B cell (primary cell): ENCODE data around the gene NDOR1. TPM values are rescaled to one million over a fixed set of nuclear protein-coding genes. Genes with fewer than 3 reads are reported as not detected.

Experiments
- ATAC-seq: fragments of 200-7000 bp; cut with Tn5 transposase; one replicate; pipeline ENCODE4 v1.10.0; 2021; ENCODE audit warnings: low read depth, mild to moderate bottlenecking, moderate number of reproducible peaks, moderate library complexity
- CTCF ChIA-PET: fragments of 350-600 bp; sonication (Branson Sonifier 250); formaldehyde crosslinking; loops from one replicate; lab custom pipeline; 2021; ENCODE audit warnings: antibody characterized with exemption, inconsistent platforms; lab: Charles Lee
- POLR2A ChIA-PET: fragments of 350-600 bp; sonication (Branson Sonifier 250); formaldehyde crosslinking; loops from one replicate; lab custom pipeline; 2021; ENCODE audit warnings: antibody characterized with exemption; lab: Charles Lee
- DNase-seq: peaks from one replicate; pipeline ENCODE4 v3.0.0; 2013
- H2AFZ ChIP-seq: 2 replicates; pipeline ENCODE4 v1.6.1; 2012; ENCODE audit warnings: mild to moderate bottlenecking, low read depth, low read length; ENCODE audit not compliant: insufficient read depth, poor library complexity, severe bottlenecking
- H3K27ac ChIP-seq, 2 donors: 1 replicate in 1 of 2; 2 replicates in 1 of 2; pipeline ENCODE4 v1.5.1; 2012 to 2013; ENCODE audit warnings: low read length in 2 of 2, mild to moderate bottlenecking in 2 of 2, moderate library complexity in 1 of 2
- H3K27me3 ChIP-seq, 4 experiments: fragments of 200-600 bp in 1 of 4; sonication (generic) in 1 of 4; replicated peaks in 1 of 4; 1 replicate in 2 of 4; 2 replicates in 2 of 4; pipeline versions ENCODE4 v1.6.1 to v1.7.0; 2013 to 2016; ENCODE audit warnings: low read length in 3 of 4, mild to moderate bottlenecking in 2 of 4, mixed read lengths in 1 of 4, moderate library complexity in 1 of 4; ENCODE audit not compliant: insufficient read depth in 4 of 4, control insufficient read depth in 3 of 4; ENCODE audit errors: control extremely low read depth in 1 of 4
- H3K36me3 ChIP-seq, 2 experiments: replicated peaks in 1 of 2; 1 replicate in 1 of 2; 2 replicates in 1 of 2; pipeline versions ENCODE4 v1.6.1 to v1.7.1; 2013; ENCODE audit warnings: low read length in 1 of 2; ENCODE audit not compliant: insufficient read depth in 2 of 2, control insufficient read depth in 1 of 2; ENCODE audit errors: control extremely low read depth in 1 of 2, extremely low read depth in 1 of 2
- H3K4me1 ChIP-seq, 2 donors: fragments of 200-600 bp in 1 of 2; sonication (generic) in 1 of 2; 1 replicate in 1 of 2; 2 replicates in 1 of 2; pipeline versions ENCODE4 v1.5.1 to v1.6.1; 2013 to 2017; ENCODE audit warnings: low read length in 2 of 2; ENCODE audit not compliant: control insufficient read depth in 2 of 2, insufficient read depth in 2 of 2
- H3K4me2 ChIP-seq: replicated peaks from 2 replicates; pipeline ENCODE3; 2012; ENCODE audit warnings: mild to moderate bottlenecking, low read depth, low read length; ENCODE audit not compliant: poor library complexity, severe bottlenecking
- H3K4me3 ChIP-seq, 5 experiments: fragments of 200-600 bp in 1 of 5; sonication (generic) in 1 of 5; 1 replicate in 3 of 5; 2 replicates in 2 of 5; pipeline versions ENCODE4 v1.5.1 to v1.7.0; 2011 to 2016; ENCODE audit warnings: low read length in 4 of 5, mild to moderate bottlenecking in 4 of 5, low read depth in 2 of 5, control low read depth in 1 of 5, moderate library complexity in 1 of 5; ENCODE audit not compliant: insufficient read depth in 1 of 5; ENCODE audit errors: control extremely low read depth in 1 of 5, extremely low read depth in 1 of 5
- H3K79me2 ChIP-seq: fragments of 200-600 bp; sonication (generic); one replicate; pipeline ENCODE4 v1.6.0; 2016; ENCODE audit warnings: low read length; ENCODE audit not compliant: control insufficient read depth, insufficient read depth
- H3K9ac ChIP-seq: fragments of 200-600 bp; sonication (generic); 2 replicates; pipeline ENCODE4 v1.6.1; 2017; ENCODE audit warnings: mild to moderate bottlenecking, low read length, moderate library complexity
- H3K9me3 ChIP-seq, 3 donors: one replicate each; pipeline versions ENCODE4 v1.6.1 to v1.7.1; 2013; ENCODE audit warnings: low read length in 2 of 3; ENCODE audit not compliant: control insufficient read depth in 2 of 3, insufficient read depth in 1 of 3; ENCODE audit errors: control extremely low read depth in 1 of 3
- H4K20me1 ChIP-seq: 2 replicates; pipeline ENCODE4 v1.6.0; 2012; ENCODE audit warnings: mild to moderate bottlenecking, low read length; ENCODE audit not compliant: insufficient read depth, control insufficient read depth, poor library complexity, severe bottlenecking
- H3K27ac Mint-ChIP-seq: one replicate; pipeline ENCODE4 v1.8.0; 2021; ENCODE audit warnings: mixed read lengths
- H3K27me3 Mint-ChIP-seq: one replicate; pipeline ENCODE4 v1.8.0; 2021; ENCODE audit warnings: mixed read lengths
- H3K4me1 Mint-ChIP-seq: one replicate; pipeline ENCODE4 v1.8.0; 2021; ENCODE audit warnings: mixed read lengths
- H3K4me3 Mint-ChIP-seq: one replicate; pipeline ENCODE4 v1.8.0; 2021; ENCODE audit warnings: mixed read lengths
- H3K9me3 Mint-ChIP-seq: one replicate; pipeline ENCODE4 v1.8.0; 2022; ENCODE audit warnings: mixed read lengths; ENCODE audit not compliant: insufficient read depth
- EZH2 ChIP-seq: IDR thresholded peaks from 2 replicates; pipeline ENCODE4 v1.6.1; 2012; ENCODE audit warnings: borderline replicate concordance, low read depth, mild to moderate bottlenecking, moderate library complexity, low read length; ENCODE audit not compliant: insufficient read depth, poor library complexity, severe bottlenecking
- WGBS: methylation state at CpG from one replicate; pipeline ENCODE4 v1.1.5; 2013; ENCODE audit warnings: missing lambda C conversion rate; ENCODE audit not compliant: insufficient coverage; 5-methylcytosine and 5-hydroxymethylcytosine counted together
- intact Hi-C: fragments of 100-400 bp; cut with micrococcal nuclease; formaldehyde crosslinking; loops from one replicate; pipeline ENCODE4 v1.10.0; 2022
- polyA plus RNA-seq: library from polyadenylated mRNA; depleted of rRNA; stranded (reverse); fragments of >200 nt; gene quantifications from 2 replicates; pipeline ENCODE4 v1.2.3, GENCODE V29; 2012
- total RNA-seq, 2 donors: library from RNA; stranded (reverse); fragments of 120-200 nt in 1 of 2; gene quantifications; 1 replicate in 1 of 2; 2 replicates in 1 of 2; pipeline versions ENCODE4 v1.2.3 to v1.2.4, GENCODE V29; 2013 to 2022
- TF ChIP-seq, protein P1 (sequence below): fragments of 200-600 bp; IDR thresholded peaks from one replicate; pipeline ENCODE4 v1.8.0; 2022; ENCODE audit warnings: antibody characterized with exemption, mild to moderate bottlenecking

Gene NDOR1
- total and polyA plus RNA-seq, 2 donors (not counting 1 experiment from before 2014, with no cell fraction given): 36.4 to 40.9 TPM

DNA sequence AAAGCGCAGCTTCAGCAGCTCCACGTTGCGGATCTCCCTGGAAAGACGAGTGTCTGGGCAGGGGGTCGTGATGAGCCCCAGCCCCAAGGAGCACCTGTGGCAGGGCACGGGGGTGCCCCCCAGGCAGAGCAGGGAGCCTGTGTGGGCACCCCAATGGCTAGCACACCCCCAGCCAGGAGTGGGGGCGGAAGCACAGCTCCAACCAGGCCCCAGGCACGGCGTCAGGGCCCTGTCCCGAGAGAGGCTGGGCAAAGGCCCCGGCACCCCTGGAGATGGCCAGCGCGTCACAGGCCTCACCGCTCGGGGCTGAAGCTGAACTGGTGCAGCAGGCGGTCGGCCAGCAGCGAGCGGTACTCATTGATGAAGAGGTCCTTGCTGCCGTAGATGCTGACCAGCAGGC, 25.0 kb upstream of the NDOR1 start:
- Histone ChIP-seq H3K9me3 (no peaks in the 10 kb centered on the region), H4K20me1 (peaks cover 45% of the 10 kb centered on the region), H3K4me3 (no peak overlapping the region), H3K9ac (no peak overlapping the region), H3K4me1 (no peaks in the 10 kb centered on the region), H2AFZ (no peak overlapping the region), H3K79me2 (peaks cover 13% of the 10 kb centered on the region), H3K27ac (no peak overlapping the region), H3K27me3 (no peaks in the 10 kb centered on the region), H3K4me2 (no peak overlapping the region), H3K36me3 (peaks cover 0 to 63% of the 10 kb centered on the region in 2 experiments)
- no peak for TF ChIP-seq EZH2
- TF ChIP-seq, protein P1, sequence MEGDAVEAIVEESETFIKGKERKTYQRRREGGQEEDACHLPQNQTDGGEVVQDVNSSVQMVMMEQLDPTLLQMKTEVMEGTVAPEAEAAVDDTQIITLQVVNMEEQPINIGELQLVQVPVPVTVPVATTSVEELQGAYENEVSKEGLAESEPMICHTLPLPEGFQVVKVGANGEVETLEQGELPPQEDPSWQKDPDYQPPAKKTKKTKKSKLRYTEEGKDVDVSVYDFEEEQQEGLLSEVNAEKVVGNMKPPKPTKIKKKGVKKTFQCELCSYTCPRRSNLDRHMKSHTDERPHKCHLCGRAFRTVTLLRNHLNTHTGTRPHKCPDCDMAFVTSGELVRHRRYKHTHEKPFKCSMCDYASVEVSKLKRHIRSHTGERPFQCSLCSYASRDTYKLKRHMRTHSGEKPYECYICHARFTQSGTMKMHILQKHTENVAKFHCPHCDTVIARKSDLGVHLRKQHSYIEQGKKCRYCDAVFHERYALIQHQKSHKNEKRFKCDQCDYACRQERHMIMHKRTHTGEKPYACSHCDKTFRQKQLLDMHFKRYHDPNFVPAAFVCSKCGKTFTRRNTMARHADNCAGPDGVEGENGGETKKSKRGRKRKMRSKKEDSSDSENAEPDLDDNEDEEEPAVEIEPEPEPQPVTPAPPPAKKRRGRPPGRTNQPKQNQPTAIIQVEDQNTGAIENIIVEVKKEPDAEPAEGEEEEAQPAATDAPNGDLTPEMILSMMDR: no peak
- Mint-ChIP-seq H3K27ac (no peak overlapping the region), H3K4me3 (no peak overlapping the region), H3K27me3 (no peaks in the 10 kb centered on the region), H3K9me3 (no peaks in the 10 kb centered on the region), H3K4me1 (no peaks in the 10 kb centered on the region)
- WGBS: 94% methylated on average over 20 of the region's 20 CpGs
- DNase-seq: no peak
- intact Hi-C loops: no loop called here
- ChIA-PET POLR2A (no interaction called here), CTCF (interaction anchor here (1.2 kb wide), 1 partner anchor 121 kb away, joined by 3 read pairs; the partner anchor contains the start of gene NRARP)
- no peak for ATAC-seq

DNA sequence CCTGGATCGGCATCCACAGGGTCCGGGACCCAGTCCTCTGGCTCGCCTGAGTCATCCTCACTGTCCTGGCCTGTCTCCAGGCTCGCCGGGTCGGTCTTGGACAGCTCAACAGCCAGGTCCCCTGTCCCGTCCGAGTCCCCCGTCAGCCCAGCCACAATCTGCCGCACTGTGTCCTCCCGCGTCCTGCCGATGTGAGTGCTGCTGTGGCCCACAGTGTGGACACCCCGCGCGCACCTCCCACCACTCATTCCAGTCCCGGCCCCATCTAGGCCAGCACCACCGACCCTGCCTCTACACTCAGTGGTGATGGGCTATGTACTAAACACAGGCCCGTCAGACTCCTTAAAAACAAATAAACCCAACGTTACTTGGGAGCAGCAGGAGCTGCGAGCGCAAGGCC, 23.8 kb upstream of the NDOR1 start:
- intact Hi-C loops: no loop called here
- H3K27me3 Mint-ChIP-seq: no peaks in the 10 kb centered on the region
- H3K4me1 ChIP-seq: peaks cover 4 to 8% of the 10 kb centered on the region in 2 donors
- H3K27ac Mint-ChIP-seq: no peak overlapping the region
- peaks cover 0 to 74% of the 10 kb centered on the region in 2 experiments for H3K36me3 ChIP-seq
- WGBS: 97% methylated on average over 21 of the region's 22 CpGs
- ChIA-PET POLR2A (no interaction called here), CTCF (interaction anchor here (1.2 kb wide), 1 partner anchor 120 kb away, joined by 3 read pairs; the partner anchor contains the start of gene NRARP)
- no peak overlapping the region for H3K4me3 Mint-ChIP-seq
- H3K27ac ChIP-seq: no peak overlapping the region
- no peaks in the 10 kb centered on the region for H3K9me3 Mint-ChIP-seq
- no peak overlapping the region for H3K9ac ChIP-seq
- H3K79me2 ChIP-seq: peaks cover 25% of the 10 kb centered on the region
- peaks cover 6% of the 10 kb centered on the region for H3K4me1 Mint-ChIP-seq
- H2AFZ ChIP-seq: no peak overlapping the region
- ATAC-seq (no peak), DNase-seq (no peak)
- H4K20me1 ChIP-seq: peaks cover 56% of the 10 kb centered on the region
- H3K9me3 ChIP-seq: no peaks in the 10 kb centered on the region
- H3K4me3 ChIP-seq: no peak overlapping the region
- no peak overlapping the region for H3K4me2 ChIP-seq
- TF ChIP-seq EZH2: no peak
- TF ChIP-seq, protein P1: no peak
- H3K27me3 ChIP-seq: no peaks in the 10 kb centered on the region
